Ovary (tissue), 3 donors: ENCODE data around the gene C3orf18.

ENCODE experiments used
- EP300 ChIP-seq: sonication (generic); formaldehyde crosslinking; IDR thresholded peaks from one replicate; pipeline ENCODE4 v1.6.1; 2017; ENCODE audit warnings: antibody characterized with exemption
- POLR2A ChIP-seq: fragments of 450-650 bp; IDR thresholded peaks from one replicate; pipeline ENCODE4 v1.6.1; 2017; ENCODE audit warnings: antibody characterized with exemption, mild to moderate bottlenecking, moderate library complexity
- TF ChIP-seq, protein P1 (sequence below), 3 donors: fragments of 450-650 bp in 2 of 3; fragments of 200-600 bp in 1 of 3; IDR thresholded peaks; one replicate each; pipeline versions ENCODE4 v1.5.1 to v1.8.0; 2016 to 2022; ENCODE audit warnings: antibody characterized with exemption in 3 of 3, mild to moderate bottlenecking in 1 of 3
- donor health status: DM: no; HTN: no; CAD: no.

DNA sequence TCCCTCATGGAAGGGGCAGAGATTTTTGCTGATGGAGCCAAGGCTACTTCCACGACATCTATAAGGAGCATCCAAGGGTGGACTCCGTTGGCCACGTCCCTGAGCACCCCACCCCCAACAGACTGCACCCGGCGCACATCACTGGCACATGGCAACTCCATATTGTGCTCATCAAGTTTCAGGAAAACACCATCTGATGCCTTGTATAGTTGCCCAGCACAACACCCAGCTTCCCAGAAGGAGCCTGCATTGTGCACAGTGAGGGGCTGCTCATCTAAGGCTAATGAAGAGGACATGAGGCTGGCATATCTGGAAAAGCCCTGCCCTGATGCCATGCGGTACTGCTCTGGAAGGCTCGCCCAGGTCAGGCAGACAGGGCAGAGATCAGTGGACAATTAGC is 49.1 kb downstream of the C3orf18 start:
- TF ChIP-seq, protein P1, sequence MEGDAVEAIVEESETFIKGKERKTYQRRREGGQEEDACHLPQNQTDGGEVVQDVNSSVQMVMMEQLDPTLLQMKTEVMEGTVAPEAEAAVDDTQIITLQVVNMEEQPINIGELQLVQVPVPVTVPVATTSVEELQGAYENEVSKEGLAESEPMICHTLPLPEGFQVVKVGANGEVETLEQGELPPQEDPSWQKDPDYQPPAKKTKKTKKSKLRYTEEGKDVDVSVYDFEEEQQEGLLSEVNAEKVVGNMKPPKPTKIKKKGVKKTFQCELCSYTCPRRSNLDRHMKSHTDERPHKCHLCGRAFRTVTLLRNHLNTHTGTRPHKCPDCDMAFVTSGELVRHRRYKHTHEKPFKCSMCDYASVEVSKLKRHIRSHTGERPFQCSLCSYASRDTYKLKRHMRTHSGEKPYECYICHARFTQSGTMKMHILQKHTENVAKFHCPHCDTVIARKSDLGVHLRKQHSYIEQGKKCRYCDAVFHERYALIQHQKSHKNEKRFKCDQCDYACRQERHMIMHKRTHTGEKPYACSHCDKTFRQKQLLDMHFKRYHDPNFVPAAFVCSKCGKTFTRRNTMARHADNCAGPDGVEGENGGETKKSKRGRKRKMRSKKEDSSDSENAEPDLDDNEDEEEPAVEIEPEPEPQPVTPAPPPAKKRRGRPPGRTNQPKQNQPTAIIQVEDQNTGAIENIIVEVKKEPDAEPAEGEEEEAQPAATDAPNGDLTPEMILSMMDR (IDR thresholded peaks at IDR 0.05), result no peak
- TF ChIP-seq POLR2A (no peak), EP300 (no peak)
